HepG2 (cell line): ENCODE results near the gene USP32. TPM values are rescaled to one million over a fixed set of nuclear protein-coding genes. Genes with fewer than 3 reads are reported as not detected.

Source experiments
- AHR ChIP-seq: IDR thresholded peaks from 2 replicates; pipeline ENCODE4 v1.6.1; 2018; ENCODE audit warnings: missing genetic modification reagents, missing compliant biosample characterization
- ASH2L ChIP-seq: fragments of 300-600, 200-600 bp; sonication (generic); IDR thresholded peaks from 2 replicates; pipeline ENCODE4 v1.7.0; 2017; ENCODE audit warnings: low read depth, mild to moderate bottlenecking, moderate library complexity, mixed read lengths, low read length; ENCODE audit not compliant: insufficient read length
- BATF2 ChIP-seq: sonication (generic); formaldehyde crosslinking; IDR thresholded peaks from 2 replicates; pipeline ENCODE4 v1.8.0; 2022; ENCODE audit warnings: mild to moderate bottlenecking, missing genetic modification reagents, moderate library complexity
- FOXP1 ChIP-seq, 2 experiments: fragments of 450-650 bp in 1 of 2; IDR thresholded peaks; 2 replicates each; pipeline ENCODE4 v1.6.1; 2017 to 2018; ENCODE audit warnings: antibody characterized with exemption in 1 of 2
- JUND ChIP-seq: sonication (generic); formaldehyde crosslinking; IDR thresholded peaks from 2 replicates; pipeline ENCODE4 v1.8.0; 2022; ENCODE audit warnings: mild to moderate bottlenecking, missing genetic modification reagents
- KDM3A ChIP-seq: IDR thresholded peaks from 2 replicates; pipeline ENCODE4 v1.6.1; 2018; ENCODE audit warnings: low read depth, missing compliant biosample characterization
- NONO ChIP-seq, 2 experiments: fragments of 450-650 bp in 1 of 2; sonication (generic) in 1 of 2; formaldehyde crosslinking in 1 of 2; IDR thresholded peaks in 1 of 2; conservative IDR thresholded peaks in 1 of 2; 2 replicates each; pipeline versions ENCODE4 v1.6.1 to v1.8.0; 2017 to 2022; ENCODE audit warnings: mild to moderate bottlenecking in 1 of 2, missing genetic modification reagents in 1 of 2, moderate library complexity in 1 of 2
- PHB2 ChIP-seq: fragments of 450-650 bp; IDR thresholded peaks from 2 replicates; pipeline ENCODE4 v1.6.1; 2018; ENCODE audit not compliant: partially characterized antibody
- POLR2AphosphoS5 ChIP-seq: IDR thresholded peaks from 2 replicates; pipeline ENCODE4 v1.6.1; 2012; ENCODE audit warnings: low read depth, low read length
- ZFP90 ChIP-seq: sonication (generic); formaldehyde crosslinking; IDR thresholded peaks from 2 replicates; pipeline ENCODE4 v1.8.0; 2022; ENCODE audit warnings: missing genetic modification reagents, mild to moderate bottlenecking, inconsistent platforms, borderline replicate concordance
- ZKSCAN8 ChIP-seq: IDR thresholded peaks from 2 replicates; pipeline ENCODE4 v1.6.1; 2016; ENCODE audit warnings: borderline replicate concordance, missing genetic modification reagents, missing compliant biosample characterization
- ZNF264 ChIP-seq: sonication (generic); formaldehyde crosslinking; IDR thresholded peaks from 2 replicates; pipeline ENCODE4 v1.4.0; 2020; ENCODE audit warnings: missing genetic modification reagents
- ZNF382 ChIP-seq: sonication (generic); formaldehyde crosslinking; IDR thresholded peaks from 2 replicates; pipeline ENCODE4 v1.5.0; 2020; ENCODE audit warnings: missing genetic modification reagents, mild to moderate bottlenecking, borderline replicate concordance
- ZNF451 ChIP-seq: sonication (generic); formaldehyde crosslinking; IDR thresholded peaks from 2 replicates; pipeline ENCODE4 v1.5.0; 2020; ENCODE audit warnings: mild to moderate bottlenecking, missing genetic modification reagents
- ZNF781 ChIP-seq: sonication (generic); formaldehyde crosslinking; IDR thresholded peaks from 2 replicates; pipeline ENCODE4 v1.5.1; 2020; ENCODE audit warnings: borderline replicate concordance, mild to moderate bottlenecking, missing genetic modification reagents; ENCODE audit errors: not compliant biosample characterization
- ZNF839 ChIP-seq: sonication (generic); formaldehyde crosslinking; IDR thresholded peaks from 2 replicates; pipeline ENCODE4 v1.4.0; 2020; ENCODE audit warnings: missing genetic modification reagents, mild to moderate bottlenecking, borderline replicate concordance
- polyA plus RNA-seq, 8 experiments: library from polyadenylated mRNA; depleted of rRNA in 3 of 8; stranded (reverse) in 7 of 8; unstranded in 1 of 8; fragments of >200 nt; fragmentation: Illumina TruSeq in 4 of 8; extraction: Trizol in 4 of 8; gene quantifications; 2 replicates each; pipeline versions ENCODE4 v1.2.1 to v1.2.3, GENCODE V29; 2011 to 2016; ENCODE audit warnings: low read depth in 4 of 8, missing spikeins in 1 of 8, mixed read lengths in 1 of 8; ENCODE audit not compliant: insufficient read depth in 1 of 8
- total RNA-seq, 5 experiments: library from RNA; depleted of rRNA; stranded (reverse); fragments of >200 nt; fragmentation: Illumina TruSeq; extraction: Trizol; gene quantifications; 2 replicates each; pipeline ENCODE4 v1.2.3, GENCODE V29; 2016; ENCODE audit warnings: low read depth in 1 of 5
- TF ChIP-seq, protein P1 (sequence below): sonication (generic); formaldehyde crosslinking; IDR thresholded peaks from one replicate; pipeline ENCODE4 v1.5.1; 2020; ENCODE audit warnings: mild to moderate bottlenecking, missing genetic modification reagents; ENCODE audit errors: not compliant biosample characterization
- TF ChIP-seq, protein P2 (sequence below): IDR thresholded peaks from 2 replicates; pipeline ENCODE4 v1.6.1; 2016; ENCODE audit warnings: missing compliant biosample characterization, missing genetic modification reagents, borderline replicate concordance

Gene USP32
- total and polyA plus RNA-seq, 2 of the 13 experiments (the other 11 are each of a cell fraction or from before 2014, with no cell fraction given), result 24.9 to 39.9 TPM

- TF ChIP-seq, protein P1, sequence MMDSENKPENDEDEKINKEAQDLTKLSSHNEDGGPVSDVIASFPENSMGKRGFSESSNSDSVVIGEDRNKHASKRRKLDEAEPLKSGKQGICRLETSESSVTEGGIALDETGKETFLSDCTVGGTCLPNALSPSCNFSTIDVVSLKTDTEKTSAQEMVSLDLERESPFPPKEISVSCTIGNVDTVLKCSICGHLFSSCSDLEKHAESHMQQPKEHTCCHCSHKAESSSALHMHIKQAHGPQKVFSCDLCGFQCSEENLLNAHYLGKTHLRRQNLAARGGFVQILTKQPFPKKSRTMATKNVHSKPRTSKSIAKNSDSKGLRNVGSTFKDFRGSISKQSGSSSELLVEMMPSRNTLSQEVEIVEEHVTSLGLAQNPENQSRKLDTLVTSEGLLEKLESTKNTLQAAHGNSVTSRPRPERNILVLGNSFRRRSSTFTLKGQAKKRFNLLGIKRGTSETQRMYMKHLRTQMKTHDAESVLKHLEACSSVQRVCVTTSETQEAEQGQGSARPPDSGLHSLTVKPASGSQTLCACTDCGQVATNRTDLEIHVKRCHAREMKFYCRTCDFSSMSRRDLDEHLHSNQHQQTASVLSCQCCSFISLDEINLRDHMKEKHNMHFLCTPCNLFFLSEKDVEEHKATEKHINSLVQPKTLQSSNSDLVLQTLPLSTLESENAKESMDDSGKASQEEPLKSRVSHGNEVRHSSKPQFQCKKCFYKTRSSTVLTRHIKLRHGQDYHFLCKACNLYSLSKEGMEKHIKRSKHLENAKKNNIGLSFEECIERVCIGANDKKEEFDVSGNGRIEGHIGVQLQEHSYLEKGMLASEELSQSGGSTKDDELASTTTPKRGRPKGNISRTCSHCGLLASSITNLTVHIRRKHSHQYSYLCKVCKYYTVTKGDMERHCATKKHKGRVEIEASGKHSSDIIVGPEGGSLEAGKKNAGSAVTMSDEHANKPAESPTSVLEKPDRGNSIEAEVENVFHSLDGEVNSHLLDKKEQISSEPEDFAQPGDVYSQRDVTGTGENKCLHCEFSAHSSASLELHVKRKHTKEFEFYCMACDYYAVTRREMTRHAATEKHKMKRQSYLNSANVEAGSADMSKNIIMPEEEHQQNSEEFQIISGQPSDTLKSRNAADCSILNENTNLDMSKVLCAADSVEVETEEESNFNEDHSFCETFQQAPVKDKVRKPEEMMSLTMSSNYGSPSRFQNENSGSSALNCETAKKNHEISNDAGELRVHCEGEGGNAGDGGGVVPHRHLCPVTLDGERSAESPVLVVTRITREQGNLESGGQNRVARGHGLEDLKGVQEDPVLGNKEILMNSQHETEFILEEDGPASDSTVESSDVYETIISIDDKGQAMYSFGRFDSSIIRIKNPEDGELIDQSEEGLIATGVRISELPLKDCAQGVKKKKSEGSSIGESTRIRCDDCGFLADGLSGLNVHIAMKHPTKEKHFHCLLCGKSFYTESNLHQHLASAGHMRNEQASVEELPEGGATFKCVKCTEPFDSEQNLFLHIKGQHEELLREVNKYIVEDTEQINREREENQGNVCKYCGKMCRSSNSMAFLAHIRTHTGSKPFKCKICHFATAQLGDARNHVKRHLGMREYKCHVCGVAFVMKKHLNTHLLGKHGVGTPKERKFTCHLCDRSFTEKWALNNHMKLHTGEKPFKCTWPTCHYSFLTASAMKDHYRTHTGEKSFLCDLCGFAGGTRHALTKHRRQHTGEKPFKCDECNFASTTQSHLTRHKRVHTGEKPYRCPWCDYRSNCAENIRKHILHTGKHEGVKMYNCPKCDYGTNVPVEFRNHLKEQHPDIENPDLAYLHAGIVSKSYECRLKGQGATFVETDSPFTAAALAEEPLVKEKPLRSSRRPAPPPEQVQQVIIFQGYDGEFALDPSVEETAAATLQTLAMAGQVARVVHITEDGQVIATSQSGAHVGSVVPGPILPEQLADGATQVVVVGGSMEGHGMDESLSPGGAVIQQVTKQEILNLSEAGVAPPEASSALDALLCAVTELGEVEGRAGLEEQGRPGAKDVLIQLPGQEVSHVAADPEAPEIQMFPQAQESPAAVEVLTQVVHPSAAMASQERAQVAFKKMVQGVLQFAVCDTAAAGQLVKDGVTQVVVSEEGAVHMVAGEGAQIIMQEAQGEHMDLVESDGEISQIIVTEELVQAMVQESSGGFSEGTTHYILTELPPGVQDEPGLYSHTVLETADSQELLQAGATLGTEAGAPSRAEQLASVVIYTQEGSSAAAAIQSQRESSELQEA (CRISPR knock-in tag), result peak; percentile 97
- TF ChIP-seq ZNF839 (peak; percentile 94; the same call in 1 of the 2 replicates), ZNF781 (peak; percentile 98), NONO (IDR thresholded peaks at IDR 0.05) (no peak), NONO (CRISPR knock-in tag; conservative IDR thresholded peaks at IDR 0.05) (peak; percentile 77), ZFP90 (CRISPR knock-in tag) (peak; percentile 83; the same call in 1 of the 2 replicates), ZKSCAN8 (CRISPR knock-in tag) (peak; percentile 91), ASH2L (peak; percentile 44), ZNF382 (CRISPR knock-in tag) (no peak), ZNF451 (CRISPR knock-in tag) (0 out of 2 replicates have a peak, but pooled peaks have one; percentile 47), JUND (CRISPR knock-in tag) (peak; percentile 78; the same call in 1 of the 2 replicates), POLR2AphosphoS5 (no peak), PHB2 (no peak), KDM3A (CRISPR knock-in tag) (peak; percentile 90), ZNF264 (CRISPR knock-in tag) (peak; percentile 80), AHR (CRISPR knock-in tag) (peak; percentile 99), BATF2 (CRISPR knock-in tag) (peak; percentile 93; the same call in 1 of the 2 replicates), FOXP1 (IDR thresholded peaks at IDR 0.05) (no peak), FOXP1 (CRISPR knock-in tag; IDR thresholded peaks at IDR 0.05) (no peak)
- TF ChIP-seq, protein P2, sequence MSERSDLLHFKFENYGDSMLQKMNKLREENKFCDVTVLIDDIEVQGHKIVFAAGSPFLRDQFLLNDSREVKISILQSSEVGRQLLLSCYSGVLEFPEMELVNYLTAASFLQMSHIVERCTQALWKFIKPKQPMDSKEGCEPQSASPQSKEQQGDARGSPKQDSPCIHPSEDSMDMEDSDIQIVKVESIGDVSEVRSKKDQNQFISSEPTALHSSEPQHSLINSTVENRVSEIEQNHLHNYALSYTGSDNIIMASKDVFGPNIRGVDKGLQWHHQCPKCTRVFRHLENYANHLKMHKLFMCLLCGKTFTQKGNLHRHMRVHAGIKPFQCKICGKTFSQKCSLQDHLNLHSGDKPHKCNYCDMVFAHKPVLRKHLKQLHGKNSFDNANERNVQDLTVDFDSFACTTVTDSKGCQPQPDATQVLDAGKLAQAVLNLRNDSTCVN (CRISPR knock-in tag), result peak; percentile 95
Measured at GRCh38 chr17:60139438-60140285, 252.3 kb downstream of the USP32 start (continued).
